Measurements from ENCODE around the gene IFITM5.

Gene IFITM5

DNA sequence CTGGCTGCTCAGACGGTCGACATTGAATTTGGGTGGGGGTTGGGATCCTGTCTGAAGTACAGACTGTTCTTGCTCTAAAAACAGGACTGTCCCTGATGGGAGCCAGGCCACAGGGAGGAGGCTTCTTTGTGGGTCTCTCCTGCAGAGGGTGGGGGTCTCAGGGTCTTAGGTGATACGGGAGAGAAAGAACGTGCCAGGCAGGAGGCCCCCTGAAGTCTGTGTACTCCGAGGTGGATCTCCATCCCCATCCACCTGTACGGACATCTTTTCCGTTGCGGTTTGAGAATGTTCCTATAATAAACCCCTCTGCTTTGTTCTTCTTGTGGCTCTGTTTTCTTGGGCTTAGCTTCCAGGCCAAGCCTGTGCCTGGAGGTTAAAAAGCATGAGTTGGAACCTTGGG is 46.7 kb downstream of the IFITM5 start:
- TF ChIP-seq, protein P1, sequence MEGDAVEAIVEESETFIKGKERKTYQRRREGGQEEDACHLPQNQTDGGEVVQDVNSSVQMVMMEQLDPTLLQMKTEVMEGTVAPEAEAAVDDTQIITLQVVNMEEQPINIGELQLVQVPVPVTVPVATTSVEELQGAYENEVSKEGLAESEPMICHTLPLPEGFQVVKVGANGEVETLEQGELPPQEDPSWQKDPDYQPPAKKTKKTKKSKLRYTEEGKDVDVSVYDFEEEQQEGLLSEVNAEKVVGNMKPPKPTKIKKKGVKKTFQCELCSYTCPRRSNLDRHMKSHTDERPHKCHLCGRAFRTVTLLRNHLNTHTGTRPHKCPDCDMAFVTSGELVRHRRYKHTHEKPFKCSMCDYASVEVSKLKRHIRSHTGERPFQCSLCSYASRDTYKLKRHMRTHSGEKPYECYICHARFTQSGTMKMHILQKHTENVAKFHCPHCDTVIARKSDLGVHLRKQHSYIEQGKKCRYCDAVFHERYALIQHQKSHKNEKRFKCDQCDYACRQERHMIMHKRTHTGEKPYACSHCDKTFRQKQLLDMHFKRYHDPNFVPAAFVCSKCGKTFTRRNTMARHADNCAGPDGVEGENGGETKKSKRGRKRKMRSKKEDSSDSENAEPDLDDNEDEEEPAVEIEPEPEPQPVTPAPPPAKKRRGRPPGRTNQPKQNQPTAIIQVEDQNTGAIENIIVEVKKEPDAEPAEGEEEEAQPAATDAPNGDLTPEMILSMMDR (IDR thresholded peaks at IDR 0.05; ENCODE audit: insufficient read depth, missing control alignments) = no peak
- FAIRE-seq = no peak
- DNase-seq (ENCODE audit: insufficient read length, low spot score) = no peak

DNA sequence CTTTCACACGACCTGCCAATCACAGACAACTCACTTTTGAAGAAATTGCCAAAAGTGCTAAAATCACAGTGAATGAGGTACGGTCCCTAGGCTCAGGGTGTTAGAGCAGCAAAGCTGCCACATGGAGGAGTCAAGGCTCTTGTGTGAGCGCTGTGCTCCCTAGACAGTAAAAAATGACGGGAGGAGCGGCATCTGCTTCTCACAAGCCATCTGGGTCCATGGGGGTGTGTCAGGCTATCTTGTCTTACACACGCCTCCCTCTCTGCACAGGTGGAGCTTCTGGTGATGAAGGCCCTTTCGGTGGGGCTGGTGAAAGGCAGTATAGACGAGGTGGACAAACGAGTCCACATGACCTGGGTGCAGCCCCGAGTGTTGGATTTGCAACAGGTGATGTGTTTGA is 47.8 kb downstream of the IFITM5 start:
- no peak for FAIRE-seq
- DNase-seq (ENCODE audit: insufficient read length, low spot score) = no peak

DNA sequence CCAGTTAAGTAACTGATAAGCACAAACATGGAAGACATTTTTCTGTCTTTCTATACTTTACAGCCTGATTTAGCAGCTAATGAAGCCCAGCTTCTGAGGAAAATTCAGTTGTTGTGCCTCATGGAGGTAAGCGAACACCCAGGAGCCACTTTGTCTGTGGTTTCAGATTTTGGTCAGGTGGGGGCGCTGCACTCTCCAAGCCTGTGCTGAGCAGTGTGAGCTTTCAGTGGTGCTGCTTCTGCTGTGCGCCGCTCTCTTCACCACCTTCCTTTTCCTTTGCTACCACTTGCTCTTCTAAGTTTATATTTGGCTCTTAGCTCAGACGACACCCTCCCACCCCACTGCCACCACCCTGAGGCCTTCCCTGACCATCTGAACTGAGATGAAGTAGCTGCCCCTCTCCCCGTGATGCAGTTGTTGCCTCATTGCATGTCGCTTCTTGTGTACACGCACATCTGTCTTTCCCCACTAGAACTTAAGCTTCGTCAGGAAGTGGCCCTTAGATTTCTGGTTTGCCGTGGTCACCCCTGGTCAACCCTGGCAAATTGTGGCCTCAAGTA is 48.5 kb downstream of the IFITM5 start:
- no peak for FAIRE-seq
- TF ChIP-seq, protein P1 (IDR thresholded peaks at IDR 0.05; ENCODE audit: insufficient read depth, missing control alignments) = peak; percentile 56

More for the DNA sequence above, 47.8 kb downstream of the IFITM5 start:
- TF ChIP-seq, protein P1 (IDR thresholded peaks at IDR 0.05; ENCODE audit: insufficient read depth, missing control alignments) = no peak

DNA sequence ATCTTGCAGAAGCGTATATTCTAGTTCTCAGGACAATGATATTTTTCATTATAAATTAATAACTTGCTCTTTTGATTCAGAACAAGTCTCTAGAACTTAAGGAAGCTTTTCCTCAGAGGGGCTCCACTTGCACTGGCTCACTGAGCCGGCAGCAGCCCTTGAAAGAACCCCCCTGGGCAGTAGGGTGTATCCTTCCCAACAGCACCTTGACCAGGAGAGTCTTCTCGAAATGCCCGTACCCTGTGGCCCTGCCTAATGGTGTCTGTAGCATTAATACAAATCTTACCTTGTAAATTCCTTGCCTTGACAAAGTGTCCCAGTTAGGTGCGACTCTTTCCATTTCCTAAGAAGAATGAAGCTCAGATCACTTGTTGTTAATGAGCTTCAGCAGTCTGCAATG is 49.1 kb downstream of the IFITM5 start:
- no peak for FAIRE-seq
- TF ChIP-seq, protein P1 (IDR thresholded peaks at IDR 0.05; ENCODE audit: insufficient read depth, missing control alignments) = no peak
- DNase-seq (ENCODE audit: insufficient read length, low spot score) = no peak

More for the DNA sequence above, 48.5 kb downstream of the IFITM5 start:
- no peak for DNase-seq (ENCODE audit: insufficient read length, low spot score)

DNA sequence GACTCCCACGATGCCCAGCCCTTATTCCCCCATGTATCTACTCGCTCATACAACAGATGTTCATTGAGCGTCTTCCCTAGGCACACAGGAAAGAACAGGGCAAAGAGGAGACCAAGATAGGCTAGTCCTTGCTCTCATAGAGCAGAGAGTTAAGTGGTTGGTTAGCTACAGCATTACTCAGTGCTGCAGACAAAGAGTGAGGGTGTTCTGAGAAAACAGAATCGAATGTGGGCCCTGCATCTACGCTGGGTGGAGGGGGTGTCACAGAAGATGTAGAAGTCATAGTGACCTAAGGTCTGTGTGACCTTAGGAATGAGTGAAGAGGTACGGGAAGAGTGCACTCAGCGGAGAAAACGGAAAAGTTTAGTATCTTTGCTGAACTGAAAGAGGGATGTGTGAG is 50.3 kb downstream of the IFITM5 start:
- TF ChIP-seq, protein P1 (IDR thresholded peaks at IDR 0.05; ENCODE audit: insufficient read depth, missing control alignments) = no peak
- FAIRE-seq = no peak

More for the DNA sequence above, 50.3 kb downstream of the IFITM5 start:
- DNase-seq (ENCODE audit: insufficient read length, low spot score) = no peak
